LHCN-M2 (cell line): ENCODE data around the gene FGD5. TPM values are rescaled to one million over a fixed set of nuclear protein-coding genes. Genes with fewer than 3 reads are reported as not detected.

Experiments
- DNase-seq: peaks from one replicate; pipeline ENCODE4 v3.0.0-alpha.2; 2012; ENCODE audit warnings: low read depth
- polyA plus RNA-seq: library from polyadenylated mRNA; unstranded; fragments of >200 nt; gene quantifications from one replicate; pipeline ENCODE4 v1.2.1, GENCODE V29; 2012; ENCODE audit warnings: missing spikeins
- total RNA-seq: library from RNA; depleted of rRNA; stranded (reverse); fragments of >200 nt; gene quantifications from 2 replicates; pipeline ENCODE4 v1.2.3, GENCODE V29; 2014; rRNA removed

FGD5 gene, protein sequence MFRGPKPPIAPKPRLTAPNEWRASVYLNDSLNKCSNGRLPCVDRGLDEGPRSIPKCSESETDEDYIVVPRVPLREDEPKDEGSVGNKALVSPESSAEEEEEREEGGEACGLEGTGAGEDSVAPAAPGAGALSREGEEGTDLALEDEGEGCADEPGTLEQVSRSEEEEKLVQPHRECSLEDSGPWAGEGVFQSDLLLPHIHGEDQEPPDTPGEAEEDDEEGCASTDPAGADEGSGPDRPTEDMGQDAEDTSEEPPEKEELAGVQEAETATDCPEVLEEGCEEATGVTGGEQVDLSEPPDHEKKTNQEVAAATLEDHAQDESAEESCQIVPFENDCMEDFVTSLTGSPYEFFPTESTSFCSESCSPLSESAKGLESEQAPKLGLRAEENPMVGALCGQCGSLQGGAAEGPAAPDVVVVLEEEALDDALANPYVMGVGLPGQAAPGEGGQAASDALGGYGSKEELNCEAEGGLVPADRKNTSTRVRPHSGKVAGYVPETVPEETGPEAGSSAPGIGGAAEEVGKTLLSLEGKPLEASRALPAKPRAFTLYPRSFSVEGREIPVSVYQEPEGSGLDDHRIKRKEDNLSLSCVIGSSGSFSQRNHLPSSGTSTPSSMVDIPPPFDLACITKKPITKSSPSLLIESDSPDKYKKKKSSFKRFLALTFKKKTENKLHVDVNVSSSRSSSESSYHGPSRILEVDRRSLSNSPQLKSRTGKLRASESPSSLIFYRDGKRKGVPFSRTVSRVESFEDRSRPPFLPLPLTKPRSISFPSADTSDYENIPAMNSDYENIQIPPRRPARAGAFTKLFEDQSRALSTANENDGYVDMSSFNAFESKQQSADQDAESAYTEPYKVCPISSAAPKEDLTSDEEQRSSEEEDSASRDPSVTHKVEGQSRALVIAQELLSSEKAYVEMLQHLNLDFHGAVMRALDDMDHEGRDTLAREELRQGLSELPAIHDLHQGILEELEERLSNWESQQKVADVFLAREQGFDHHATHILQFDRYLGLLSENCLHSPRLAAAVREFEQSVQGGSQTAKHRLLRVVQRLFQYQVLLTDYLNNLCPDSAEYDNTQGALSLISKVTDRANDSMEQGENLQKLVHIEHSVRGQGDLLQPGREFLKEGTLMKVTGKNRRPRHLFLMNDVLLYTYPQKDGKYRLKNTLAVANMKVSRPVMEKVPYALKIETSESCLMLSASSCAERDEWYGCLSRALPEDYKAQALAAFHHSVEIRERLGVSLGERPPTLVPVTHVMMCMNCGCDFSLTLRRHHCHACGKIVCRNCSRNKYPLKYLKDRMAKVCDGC (N-terminal part only)
- not detected in 2 replicates for total RNA-seq
- polyA plus RNA-seq = not detected

DNA sequence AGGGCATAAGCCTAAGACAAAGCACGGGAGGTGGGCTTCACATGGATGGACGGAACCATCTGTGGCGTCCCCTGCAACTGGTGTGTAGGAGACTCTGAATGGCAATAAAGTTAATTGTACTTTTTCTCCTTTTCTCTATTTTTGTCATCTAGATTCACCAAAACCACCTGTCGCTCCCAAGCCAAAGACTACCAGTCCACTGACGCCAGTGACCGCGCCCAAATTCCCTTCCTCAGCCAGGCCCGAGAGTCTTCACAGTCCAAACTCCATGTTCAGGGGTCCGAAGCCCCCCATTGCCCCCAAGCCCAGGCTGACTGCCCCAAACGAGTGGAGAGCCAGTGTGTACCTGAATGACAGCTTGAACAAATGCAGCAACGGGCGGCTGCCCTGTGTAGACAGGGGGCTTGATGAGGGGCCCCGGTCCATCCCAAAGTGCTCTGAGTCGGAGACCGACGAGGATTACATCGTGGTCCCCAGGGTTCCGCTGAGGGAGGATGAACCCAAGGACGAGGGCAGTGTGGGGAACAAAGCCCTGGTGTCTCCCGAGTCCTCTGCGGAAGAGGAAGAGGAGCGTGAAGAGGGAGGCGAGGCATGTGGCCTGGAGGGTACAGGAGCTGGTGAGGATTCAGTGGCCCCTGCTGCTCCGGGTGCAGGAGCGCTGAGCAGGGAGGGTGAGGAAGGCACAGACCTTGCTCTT, at the start of gene FGD5:
FGD5 (plus strand) TSS at position 159 of the 697 bp plus-strand sequence; CDS start at position 269, 110 bp downstream.
- DNase-seq = no peak

GRCh38 chr3:14769544-14770325, 49.0 kb upstream of the FGD5 start:
- DNase-seq = no peak

DNA sequence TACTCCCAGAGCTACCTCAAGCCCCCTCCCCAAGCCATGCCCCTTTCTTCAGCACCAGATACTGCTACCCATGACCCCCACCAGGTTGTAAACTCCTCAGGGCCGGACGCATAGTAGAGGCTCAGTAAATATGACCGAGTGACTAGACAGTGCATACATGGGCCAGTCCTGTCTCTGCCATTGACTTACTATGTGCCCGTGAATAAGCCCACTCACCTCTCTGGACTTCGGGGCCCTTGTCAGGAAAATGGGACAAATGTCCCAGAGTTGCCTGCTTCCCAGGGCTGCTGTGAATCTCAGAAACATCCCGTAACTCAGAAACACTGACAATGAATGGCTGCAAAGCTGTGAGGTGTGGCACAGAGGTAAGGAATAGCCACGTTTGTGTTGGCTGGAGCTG, 48.2 kb upstream of the FGD5 start:
- no peak for DNase-seq

DNA sequence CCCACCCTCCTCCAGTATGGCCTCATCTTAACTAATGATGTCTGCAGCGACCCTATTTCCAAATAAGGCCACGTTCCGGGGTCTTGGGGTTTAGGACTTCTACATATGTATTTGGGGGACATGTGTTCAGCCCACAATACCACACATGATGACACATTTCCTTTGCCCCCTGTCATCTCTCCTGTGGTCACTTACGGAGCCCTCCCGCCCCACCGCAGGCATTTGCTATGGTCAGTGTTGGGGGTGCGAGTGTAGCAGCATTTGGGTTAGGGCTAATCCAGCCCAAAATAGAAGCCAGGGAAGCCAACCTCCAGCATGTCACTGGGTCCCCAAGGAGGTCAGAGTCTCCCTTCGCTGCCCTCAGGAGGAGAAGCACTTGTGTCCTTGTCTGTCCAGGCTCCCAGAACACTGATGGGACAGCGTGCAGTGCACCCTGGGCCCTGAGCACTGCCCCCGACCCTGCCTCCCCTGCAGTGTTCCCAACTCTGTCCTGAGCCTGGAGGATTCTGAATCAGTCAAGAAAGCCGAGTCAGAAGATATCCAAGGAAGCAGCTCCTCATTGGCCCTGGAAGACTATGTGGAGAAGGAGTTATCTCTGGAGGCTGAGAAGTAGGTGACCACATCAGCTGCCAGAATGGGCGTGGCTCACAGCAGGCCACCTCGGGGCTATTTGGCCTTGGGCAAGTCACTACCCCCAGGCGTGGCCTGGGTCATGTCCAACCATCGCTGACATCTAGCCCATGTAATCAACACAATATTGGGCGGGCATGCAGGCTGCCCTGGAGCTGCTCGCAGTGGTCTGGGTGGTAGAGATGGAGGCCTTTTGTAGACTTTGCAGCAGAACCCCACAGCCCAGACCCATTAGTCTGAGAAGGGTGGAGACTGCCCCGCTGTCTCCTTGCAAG, 46.9 kb upstream of the FGD5 start:
- DNase-seq = no peak

DNA sequence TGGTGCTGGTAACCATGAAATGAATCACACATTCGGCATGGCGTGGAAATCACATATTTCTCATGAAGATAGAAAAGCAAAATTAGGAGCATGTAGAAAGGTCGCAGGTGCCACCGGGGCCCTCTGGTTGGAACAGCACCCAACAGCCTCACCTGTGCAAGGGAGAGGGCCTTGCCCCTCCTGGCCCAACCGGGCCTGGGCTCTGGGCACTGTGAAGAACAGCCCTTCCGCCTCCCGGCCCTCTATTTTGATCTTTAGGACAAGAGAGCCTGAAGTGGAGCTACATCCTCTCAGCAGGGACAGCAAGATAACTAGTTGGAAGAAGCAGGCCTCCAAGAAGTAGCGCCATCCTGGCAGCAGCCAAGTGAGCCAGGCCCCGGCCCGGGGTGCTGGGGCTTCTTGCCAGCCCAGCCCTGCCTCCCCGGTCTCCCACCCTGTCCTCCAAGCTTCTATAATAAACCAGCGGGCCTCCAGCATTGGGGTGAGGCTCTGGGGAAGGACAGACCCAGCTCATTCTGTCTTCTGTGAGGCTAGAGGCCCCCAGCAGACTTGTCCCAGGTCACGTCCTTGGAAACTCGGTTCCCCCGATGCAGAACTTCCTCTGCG, 46.1 kb upstream of the FGD5 start:
- no peak for DNase-seq

DNA sequence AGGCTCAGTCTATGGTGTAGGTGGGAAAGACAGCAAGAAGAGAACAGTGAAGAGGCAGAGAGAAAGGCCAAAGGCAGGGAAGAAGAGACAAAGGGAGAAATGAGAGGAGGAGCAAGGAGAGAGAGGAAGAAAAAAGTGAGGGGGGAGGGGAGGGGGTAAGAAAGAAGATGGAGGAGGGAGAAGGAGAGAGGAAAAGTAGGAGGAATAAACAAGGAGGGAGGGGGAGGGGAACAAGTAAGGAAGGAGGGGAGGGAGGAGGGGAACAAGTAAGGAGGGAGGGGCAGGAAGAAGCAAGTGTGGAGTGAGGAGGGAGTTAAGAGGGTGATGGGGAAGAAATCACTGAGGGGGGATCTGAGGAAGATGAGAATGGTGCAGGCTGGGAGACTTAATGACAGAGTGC, 45.5 kb upstream of the FGD5 start:
- DNase-seq = no peak

DNA sequence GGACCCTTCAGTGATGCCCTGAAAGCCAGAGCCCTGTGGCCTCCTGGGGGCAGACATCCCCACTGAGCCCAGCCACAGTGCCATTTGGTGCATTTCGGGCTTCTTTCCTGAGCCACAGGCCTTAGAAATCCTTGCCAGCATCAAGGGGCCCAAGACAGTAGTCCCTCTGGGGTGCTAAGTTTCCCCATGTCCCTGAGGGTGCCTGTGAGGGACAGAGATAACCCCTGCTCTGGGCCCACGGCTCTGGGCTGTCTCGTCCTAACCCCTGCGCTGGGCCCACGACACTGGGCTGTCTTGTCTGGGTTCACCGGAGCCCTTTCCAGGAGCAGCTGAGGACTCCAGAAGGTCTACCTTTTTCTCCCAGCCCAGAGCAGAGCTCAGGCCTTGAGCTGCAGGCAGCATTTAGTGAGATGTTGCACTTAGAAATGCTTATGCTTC, 45.1 kb upstream of the FGD5 start:
- DNase-seq = no peak

DNA sequence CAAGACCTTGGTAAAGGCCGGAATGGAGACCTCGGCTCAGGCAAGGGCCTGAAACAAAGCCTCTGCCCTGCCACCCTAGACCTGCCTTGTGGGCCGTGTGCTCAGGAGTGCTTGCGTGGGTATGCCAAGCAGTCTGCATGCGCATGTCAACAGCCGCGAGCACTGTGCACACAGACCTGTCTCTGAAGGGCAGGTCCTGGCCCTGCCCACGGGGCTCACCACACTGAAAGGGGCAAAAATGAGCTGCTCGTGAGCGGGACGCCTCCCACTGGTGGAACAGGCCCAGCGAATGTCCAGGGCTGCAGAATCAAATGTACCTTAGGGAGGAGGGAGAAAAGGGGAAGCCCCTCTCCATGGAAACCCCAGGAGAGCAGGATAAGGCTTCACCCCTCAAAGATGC, 44.3 kb upstream of the FGD5 start:
- no peak for DNase-seq

GRCh38 chr3:14775011-14775410, 43.8 kb upstream of the FGD5 start:
- no peak for DNase-seq

- no peak for DNase-seq
These were observed 43.2 kb upstream of the FGD5 start for GRCh38 chr3:14775563-14775962.

- DNase-seq = no peak
These were observed 39.6 kb upstream of the FGD5 start for GRCh38 chr3:14779069-14779685.

DNA sequence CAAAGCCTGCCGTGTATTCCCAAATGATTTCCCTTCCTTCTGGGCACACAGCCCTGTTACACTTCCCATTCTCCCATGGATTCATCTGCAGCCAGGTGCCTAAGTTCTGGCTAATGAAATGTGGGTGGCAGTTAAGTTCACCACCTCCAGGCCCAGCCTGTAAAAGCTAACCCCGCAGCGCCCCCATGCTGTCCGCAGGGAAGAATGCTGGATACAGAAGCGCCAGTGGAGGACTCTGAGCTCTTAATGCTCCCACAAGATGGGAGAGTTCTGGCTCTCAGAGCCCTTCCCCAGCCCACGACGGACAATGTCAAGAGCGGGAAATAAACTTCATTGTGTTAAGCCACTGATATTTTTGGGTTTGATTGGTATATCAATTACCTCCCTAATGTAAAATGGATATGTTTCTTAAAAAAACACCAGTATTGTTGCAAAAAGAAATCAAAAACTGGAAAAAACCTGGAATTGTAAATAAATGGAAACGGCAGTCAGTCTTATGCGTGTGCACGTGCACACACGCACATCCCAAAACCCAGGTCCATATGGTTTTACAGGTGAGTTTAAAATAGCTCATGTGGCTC, 37.7 kb upstream of the FGD5 start:
- peak; percentile 27 for DNase-seq

GRCh38 chr3:14783480-14784086, 35.2 kb upstream of the FGD5 start:
- no peak for DNase-seq

GRCh38 chr3:14784087-14784681, 34.6 kb upstream of the FGD5 start:
- DNase-seq = no peak

- no peak for DNase-seq
These were observed 33.3 kb upstream of the FGD5 start for GRCh38 chr3:14785207-14786155.

DNA sequence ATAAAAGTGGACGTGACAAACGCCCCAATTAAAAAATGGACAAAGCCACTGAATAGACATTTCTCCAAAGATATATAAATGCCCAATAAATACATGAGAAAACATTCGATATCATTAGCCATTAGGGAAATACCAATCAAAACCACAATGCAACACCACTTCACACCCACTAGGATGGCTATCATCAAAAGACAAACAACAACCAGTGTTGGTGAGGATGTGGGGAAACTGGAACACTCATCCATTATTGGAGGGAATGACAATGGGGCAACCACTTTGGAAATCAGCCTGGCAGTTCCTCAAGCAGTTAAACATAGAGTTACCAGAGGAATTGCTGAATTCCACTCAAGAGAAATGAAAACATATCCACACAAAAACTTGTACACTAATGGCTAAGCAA, 32.4 kb upstream of the FGD5 start:
- DNase-seq = no peak
